Mucosa of descending colon (tissue), 3 donors: Measurements from ENCODE around the gene CCNYL1. TPM values are rescaled to one million over a fixed set of nuclear protein-coding genes. Genes with fewer than 3 reads are reported as not detected.

Experiments used
- ATAC-seq: fragments of 200-7000 bp; cut with Tn5 transposase; one replicate; pipeline ENCODE4 v1.9.1; 2020; ENCODE audit warnings: mild to moderate bottlenecking, moderate library complexity
- DNase-seq, 3 donors: peaks; one replicate each; pipeline ENCODE4 v3.0.0-alpha.2; 2020
- H3K36me3 ChIP-seq: fragments of 200-600 bp; one replicate; pipeline ENCODE4 v1.8.0; 2021; ENCODE audit warnings: low read depth, mild to moderate bottlenecking
- H3K4me1 ChIP-seq: fragments of 200-600 bp; one replicate; pipeline ENCODE4 v1.8.0; 2021; ENCODE audit warnings: low read depth, mild to moderate bottlenecking
- H3K4me3 ChIP-seq: fragments of 200-600 bp; one replicate; pipeline ENCODE4 v1.8.0; 2021; ENCODE audit warnings: mild to moderate bottlenecking
- H3K9me3 ChIP-seq: fragments of 200-600 bp; one replicate; pipeline ENCODE4 v1.8.0; 2021; ENCODE audit warnings: mild to moderate bottlenecking
- intact Hi-C, 2 donors: fragments of 100-400 bp; cut with DNase I in 1 of 2; cut with micrococcal nuclease in 1 of 2; formaldehyde crosslinking; loops; one replicate each; pipeline versions ENCODE4 v1.11.0 to v1.11.1; 2022; cut with DNase I, micrococcal nuclease
- total RNA-seq, 3 donors: library from RNA; stranded (reverse); fragmentation: NEBNext Ultra II Directional in 2 of 3; extraction: Animal tissue kit (Norgen Biotek cat#: 25700) in 2 of 3; gene quantifications; one replicate each; pipeline versions ENCODE4 v1.2.1 to v1.2.4, GENCODE V29; 2021 to 2023
- TF ChIP-seq, protein P1 (sequence below): fragments of 200-600 bp; IDR thresholded peaks from one replicate; pipeline ENCODE4 v1.8.0; 2022; ENCODE audit warnings: antibody characterized with exemption, mild to moderate bottlenecking
- donor health status: DM: no; HTN: no; CAD: no; lungs with moderate emphysema.
- donor health status: DM: no; HTN: no; CAD: no.
- donor health status: DM: no; HTN: yes; CAD: no.

Gene CCNYL1
- total RNA-seq, 3 donors from 2014 or later: 27.8 to 53.9 (median 32.0) TPM

DNA sequence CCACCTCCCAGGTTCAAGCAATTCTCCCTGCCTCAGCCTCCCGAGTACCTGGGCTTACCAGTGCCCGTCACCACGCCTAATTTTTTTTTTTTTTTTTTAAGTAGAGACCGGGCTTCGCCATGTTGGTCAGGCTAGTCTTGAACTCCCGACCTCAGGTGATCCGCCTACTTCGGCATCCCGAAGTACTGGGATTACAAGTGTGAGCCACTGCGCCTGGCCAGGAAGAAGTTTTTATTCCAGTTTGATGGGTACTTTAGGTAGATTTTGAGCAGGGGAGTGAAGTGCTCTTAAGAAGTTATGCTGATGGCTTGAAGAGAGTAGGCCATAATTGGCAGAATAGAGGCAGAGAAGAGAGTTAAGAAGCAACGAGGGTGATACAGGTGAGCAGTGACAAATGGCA lies 33.0 kb downstream of the CCNYL1 start:
- H3K9me3 ChIP-seq: no peaks in the 10 kb centered on the region
- DNase-seq (no peak), ATAC-seq (no peak)
- TF ChIP-seq, protein P1, sequence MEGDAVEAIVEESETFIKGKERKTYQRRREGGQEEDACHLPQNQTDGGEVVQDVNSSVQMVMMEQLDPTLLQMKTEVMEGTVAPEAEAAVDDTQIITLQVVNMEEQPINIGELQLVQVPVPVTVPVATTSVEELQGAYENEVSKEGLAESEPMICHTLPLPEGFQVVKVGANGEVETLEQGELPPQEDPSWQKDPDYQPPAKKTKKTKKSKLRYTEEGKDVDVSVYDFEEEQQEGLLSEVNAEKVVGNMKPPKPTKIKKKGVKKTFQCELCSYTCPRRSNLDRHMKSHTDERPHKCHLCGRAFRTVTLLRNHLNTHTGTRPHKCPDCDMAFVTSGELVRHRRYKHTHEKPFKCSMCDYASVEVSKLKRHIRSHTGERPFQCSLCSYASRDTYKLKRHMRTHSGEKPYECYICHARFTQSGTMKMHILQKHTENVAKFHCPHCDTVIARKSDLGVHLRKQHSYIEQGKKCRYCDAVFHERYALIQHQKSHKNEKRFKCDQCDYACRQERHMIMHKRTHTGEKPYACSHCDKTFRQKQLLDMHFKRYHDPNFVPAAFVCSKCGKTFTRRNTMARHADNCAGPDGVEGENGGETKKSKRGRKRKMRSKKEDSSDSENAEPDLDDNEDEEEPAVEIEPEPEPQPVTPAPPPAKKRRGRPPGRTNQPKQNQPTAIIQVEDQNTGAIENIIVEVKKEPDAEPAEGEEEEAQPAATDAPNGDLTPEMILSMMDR: no peak
- intact Hi-C loops: loop anchor here (10.0 kb wide), 2 partner anchors 300 to 330 kb away; no protein-coding TSS in a partner anchor
- H3K36me3 ChIP-seq: no peaks in the 10 kb centered on the region
- H3K4me3 ChIP-seq: no peak overlapping the region
- no peaks in the 10 kb centered on the region for H3K4me1 ChIP-seq

DNA sequence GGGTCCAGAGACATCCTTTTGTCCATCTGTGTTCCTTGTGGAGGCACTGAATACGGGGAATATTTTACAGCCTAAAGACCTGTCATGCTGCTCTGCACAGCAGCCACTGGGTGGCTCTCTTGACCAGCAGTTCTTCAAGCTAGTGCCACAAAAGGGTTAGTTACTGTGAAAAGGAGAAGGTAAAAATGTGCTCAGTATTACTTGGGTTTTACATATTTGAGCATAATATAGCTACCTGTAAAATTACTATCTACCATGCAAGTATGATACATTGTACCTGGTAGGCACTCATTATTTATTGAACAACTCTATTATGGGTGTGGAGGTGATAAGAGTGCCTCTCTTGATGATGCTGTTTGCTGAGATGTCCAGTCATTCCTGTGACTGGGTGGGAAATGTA lies 34.7 kb downstream of the CCNYL1 start:
- ATAC-seq: peak; percentile 84
- peak in 2 of 3 donors; percentile 48 to 60 for DNase-seq
- intact Hi-C loops: loop anchor here (10.0 kb wide), 2 partner anchors 299 to 329 kb away; no protein-coding TSS in a partner anchor
- Histone ChIP-seq H3K4me3 (no peak overlapping the region), H3K36me3 (no peaks in the 10 kb centered on the region), H3K9me3 (no peaks in the 10 kb centered on the region), H3K4me1 (no peaks in the 10 kb centered on the region)
- TF ChIP-seq, protein P1: peak; percentile 59

DNA sequence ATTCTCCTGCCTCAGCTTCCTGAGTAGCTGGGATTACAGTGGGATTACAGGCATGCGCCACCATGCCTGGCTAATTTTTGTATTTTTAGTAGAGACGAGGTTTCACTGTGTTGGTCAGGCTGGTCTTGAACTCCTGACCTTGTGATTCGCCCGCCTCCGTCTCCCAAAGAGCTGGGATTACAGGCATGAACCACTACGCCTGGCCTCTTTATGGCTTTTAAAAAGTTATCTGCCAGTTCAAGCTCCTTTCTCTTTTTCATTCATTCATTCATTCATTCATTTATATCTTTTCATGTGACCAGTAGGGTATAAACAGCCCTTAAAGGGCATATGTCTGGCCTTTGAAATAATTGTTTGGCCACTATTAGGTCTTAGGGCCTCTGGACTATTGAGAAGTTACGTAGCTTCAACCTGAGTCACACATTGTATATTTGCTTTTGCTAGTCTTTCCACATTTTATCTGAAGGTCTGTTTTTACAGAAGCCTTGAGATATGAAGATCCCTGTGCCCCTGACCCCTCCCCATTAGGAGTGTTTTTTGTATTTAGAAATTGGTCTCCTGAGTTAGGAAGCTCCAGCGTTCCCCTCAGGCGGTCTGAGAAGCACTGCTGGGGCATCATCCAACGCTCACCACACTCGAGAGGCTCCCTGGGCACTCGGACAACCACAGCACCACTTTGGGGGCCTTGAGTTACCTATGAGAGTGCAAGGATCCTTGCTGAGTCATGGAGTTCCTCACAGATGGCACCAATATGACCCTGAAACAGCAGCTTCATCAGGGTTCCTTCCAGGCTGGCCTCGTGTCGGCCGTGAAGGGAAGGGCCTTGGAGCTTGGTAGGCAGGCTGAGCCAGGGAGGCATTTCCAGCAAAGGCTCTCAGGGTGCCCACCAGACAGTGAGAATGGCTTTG lies 36.5 kb downstream of the CCNYL1 start:
- no peak overlapping the region for H3K4me3 ChIP-seq
- no peak for ATAC-seq
- no peaks in the 10 kb centered on the region for H3K36me3 ChIP-seq
- DNase-seq: no peak
- no peaks in the 10 kb centered on the region for H3K4me1 ChIP-seq
- TF ChIP-seq, protein P1: no peak
- intact Hi-C loops: loop anchor here (10.0 kb wide), 2 partner anchors 297 to 327 kb away; no protein-coding TSS in a partner anchor
- no peaks in the 10 kb centered on the region for H3K9me3 ChIP-seq

DNA sequence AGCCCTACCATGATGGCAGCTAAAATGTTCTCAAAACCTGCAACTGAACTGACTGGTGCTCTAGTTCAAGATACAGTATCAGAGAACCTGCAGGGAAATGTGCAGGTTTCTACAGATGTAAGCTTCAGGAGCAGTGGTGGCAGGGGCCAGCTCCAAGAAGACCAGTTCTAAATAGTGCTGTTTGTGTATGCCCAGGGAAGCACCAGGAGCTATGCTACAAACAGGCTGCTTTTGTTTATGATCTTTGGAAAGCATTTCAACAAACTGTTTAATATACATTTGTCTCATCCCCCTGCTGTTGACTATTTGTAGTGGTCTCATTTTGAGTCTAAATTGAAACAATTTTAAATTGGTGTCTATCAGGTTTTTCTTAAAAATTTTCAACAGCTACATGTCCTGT lies 37.6 kb downstream of the CCNYL1 start:
- Histone ChIP-seq H3K4me1 (no peaks in the 10 kb centered on the region), H3K4me3 (no peak overlapping the region), H3K36me3 (no peaks in the 10 kb centered on the region), H3K9me3 (no peaks in the 10 kb centered on the region)
- intact Hi-C loops: loop anchor here (10.0 kb wide), 2 partner anchors 296 to 326 kb away; no protein-coding TSS in a partner anchor
- TF ChIP-seq, protein P1: no peak
- no peak for DNase-seq
- no peak for ATAC-seq

DNA sequence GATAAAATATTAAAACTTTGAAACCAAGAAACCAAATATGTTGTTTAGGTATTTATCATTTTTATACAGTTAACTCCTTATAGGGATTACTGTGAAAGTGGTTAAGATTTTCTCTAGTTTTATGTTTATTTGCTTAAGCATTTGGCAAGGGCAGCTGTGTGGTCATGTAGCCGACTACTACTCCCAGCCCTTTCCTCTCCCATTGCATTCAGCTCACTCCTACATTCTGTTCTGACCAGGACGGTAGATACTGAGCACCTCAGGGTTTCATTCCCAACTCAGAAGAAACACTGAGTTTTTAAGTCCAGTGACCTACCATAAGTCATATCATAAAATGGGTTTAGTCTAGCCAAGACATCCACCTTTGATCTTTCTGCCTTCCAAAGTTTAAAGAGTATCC lies 38.4 kb downstream of the CCNYL1 start:
- Histone ChIP-seq H3K4me1 (no peaks in the 10 kb centered on the region), H3K36me3 (no peaks in the 10 kb centered on the region), H3K9me3 (no peaks in the 10 kb centered on the region), H3K4me3 (no peak overlapping the region)
- TF ChIP-seq, protein P1: no peak
- no peak for ATAC-seq
- intact Hi-C loops: loop anchor here (10.0 kb wide), 2 partner anchors 295 to 325 kb away; no protein-coding TSS in a partner anchor
- no peak for DNase-seq
